SW480 (cell line): Measurements from ENCODE around the gene TRPM3.

ENCODE experiments used
- DNase-seq: peaks from one replicate; pipeline ENCODE4 v3.0.0-alpha.2; 2016; ENCODE audit warnings: low spot score

The TRPM3 gene

DNA sequence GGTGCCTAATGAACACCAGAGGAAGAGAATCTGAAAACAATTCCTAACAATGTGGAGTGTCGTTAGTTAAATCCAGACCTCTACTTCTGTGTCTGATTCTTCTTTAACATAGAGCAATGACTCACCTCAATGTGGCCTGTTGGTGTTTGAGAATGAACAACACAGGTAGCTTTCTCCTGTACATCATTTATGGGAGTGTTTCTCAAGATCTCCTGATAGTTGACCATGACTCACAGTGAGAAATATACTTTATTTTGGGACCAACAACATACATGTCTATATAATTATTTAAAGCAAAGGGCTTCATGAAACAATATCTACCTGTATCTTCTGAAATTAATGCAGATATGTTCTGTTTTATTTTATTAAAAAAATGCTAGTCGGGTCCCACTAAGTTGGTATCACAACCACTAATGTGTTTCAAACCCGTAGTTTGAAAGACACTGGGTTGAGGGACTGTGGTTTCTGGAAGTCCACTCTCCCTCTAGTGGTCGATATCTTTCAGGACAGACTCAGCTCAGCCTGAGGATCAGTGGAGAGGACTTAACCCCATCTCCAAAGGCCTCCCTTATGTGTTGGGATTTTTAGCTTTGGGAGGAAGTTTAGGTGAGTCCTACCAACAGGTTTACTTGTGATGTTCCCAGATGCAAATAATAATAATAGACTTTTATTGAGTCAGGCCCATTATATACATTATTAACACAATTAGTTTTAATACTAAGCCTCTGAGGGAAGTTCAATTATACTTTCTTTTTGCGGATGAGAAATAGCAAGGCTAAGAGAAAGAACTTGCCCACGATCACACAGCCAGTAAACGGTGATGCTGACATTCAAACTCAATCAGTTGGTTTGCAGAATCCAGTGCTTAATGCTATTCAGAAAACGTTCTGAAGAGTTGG, 636.9 kb downstream of the TRPM3 start:
- DNase-seq: peak; percentile 57

DNA sequence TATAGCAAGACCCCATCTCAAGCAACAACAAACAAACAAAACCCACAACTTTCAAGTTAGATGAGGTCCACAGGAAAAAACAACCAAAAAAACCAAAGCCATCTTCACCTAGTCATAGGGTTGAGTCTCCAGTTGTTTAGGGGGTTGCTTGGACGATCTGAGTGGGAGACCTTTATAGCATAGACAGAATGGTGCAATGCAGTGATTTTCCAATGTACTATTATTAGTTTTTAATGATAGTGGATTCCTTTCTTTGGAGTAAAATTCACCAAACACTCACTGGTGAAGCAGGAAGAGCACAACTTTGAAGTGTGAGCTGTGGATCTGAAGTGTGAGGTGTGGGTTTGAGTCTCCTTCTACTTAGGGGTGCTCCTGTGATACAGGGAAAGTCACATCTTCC, 640.0 kb downstream of the TRPM3 start:
- DNase-seq: no peak

- DNase-seq: no peak
Observed at GRCh38 chr9:70480405-70480980, 640.9 kb downstream of the TRPM3 start.

DNA sequence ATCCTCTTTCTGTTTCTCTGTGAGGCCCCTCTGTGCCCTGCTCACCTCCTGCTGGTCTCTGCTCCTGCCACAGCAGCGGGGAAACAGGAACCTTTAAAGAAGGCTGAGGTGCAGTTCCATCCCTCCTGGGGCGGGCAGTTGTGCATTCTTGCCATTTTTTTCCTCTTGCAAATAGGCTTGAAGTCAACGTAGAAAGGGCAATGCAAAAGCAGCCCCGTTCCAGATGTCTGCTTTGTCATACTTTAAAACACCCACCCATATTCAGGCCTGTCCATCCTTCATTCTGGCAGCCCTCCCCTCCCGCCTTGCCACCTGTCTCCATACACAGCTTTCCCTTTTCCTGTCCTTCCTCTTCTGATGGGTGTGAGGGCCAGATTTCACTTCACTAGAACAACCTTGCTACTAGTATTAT, 641.5 kb downstream of the TRPM3 start:
- DNase-seq: peak; percentile 26
